Measurements from ENCODE around the gene NYAP1. TPM values are rescaled to one million over a fixed set of nuclear protein-coding genes. Genes with fewer than 3 reads are reported as not detected.
"Not testable (repeated sequence)": the region's sequence is repeated elsewhere in the genome, so short reads cannot be mapped to it uniquely, and the experiment has no call there.

The NYAP1 gene
- total RNA-seq, 4 donors from 2014 or later = 1.7 to 3.2 (median 1.9) TPM

GRCh38 chr7:100443096-100443840 lies 40.5 kb upstream of the NYAP1 start:
- Histone ChIP-seq H3K4me1 (peaks cover 0 to 22% (median 18%) of the 10 kb centered on the region in 4 donors), H3K4me3 (no peak overlapping the region), H3K27ac (replicated peaks in 1 of 4) (peak overlapping the region in 3 of 4 donors; percentile 53 to 73 (median 54)), H3K9me3 (no peaks in the 10 kb centered on the region), H3K36me3 (no peaks in the 10 kb centered on the region), H3K27me3 (no peaks in the 10 kb centered on the region)
- no peak for DNase-seq (ENCODE audit: extremely low spot score)
- WGBS = 94% methylated on average over 9 of the region's 9 CpGs
- intact Hi-C loops (cut with DNase I) = no loop called here
- TF ChIP-seq POLR2A (IDR thresholded peaks at IDR 0.05; ENCODE audit: low read depth) = no peak
- TF ChIP-seq POLR2AphosphoS5 (IDR thresholded peaks at IDR 0.05) = no peak
- TF ChIP-seq, protein P1, sequence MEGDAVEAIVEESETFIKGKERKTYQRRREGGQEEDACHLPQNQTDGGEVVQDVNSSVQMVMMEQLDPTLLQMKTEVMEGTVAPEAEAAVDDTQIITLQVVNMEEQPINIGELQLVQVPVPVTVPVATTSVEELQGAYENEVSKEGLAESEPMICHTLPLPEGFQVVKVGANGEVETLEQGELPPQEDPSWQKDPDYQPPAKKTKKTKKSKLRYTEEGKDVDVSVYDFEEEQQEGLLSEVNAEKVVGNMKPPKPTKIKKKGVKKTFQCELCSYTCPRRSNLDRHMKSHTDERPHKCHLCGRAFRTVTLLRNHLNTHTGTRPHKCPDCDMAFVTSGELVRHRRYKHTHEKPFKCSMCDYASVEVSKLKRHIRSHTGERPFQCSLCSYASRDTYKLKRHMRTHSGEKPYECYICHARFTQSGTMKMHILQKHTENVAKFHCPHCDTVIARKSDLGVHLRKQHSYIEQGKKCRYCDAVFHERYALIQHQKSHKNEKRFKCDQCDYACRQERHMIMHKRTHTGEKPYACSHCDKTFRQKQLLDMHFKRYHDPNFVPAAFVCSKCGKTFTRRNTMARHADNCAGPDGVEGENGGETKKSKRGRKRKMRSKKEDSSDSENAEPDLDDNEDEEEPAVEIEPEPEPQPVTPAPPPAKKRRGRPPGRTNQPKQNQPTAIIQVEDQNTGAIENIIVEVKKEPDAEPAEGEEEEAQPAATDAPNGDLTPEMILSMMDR (IDR thresholded peaks at IDR 0.05) = no peak
- no peak for TF ChIP-seq EP300 (IDR thresholded peaks at IDR 0.05)

DNA sequence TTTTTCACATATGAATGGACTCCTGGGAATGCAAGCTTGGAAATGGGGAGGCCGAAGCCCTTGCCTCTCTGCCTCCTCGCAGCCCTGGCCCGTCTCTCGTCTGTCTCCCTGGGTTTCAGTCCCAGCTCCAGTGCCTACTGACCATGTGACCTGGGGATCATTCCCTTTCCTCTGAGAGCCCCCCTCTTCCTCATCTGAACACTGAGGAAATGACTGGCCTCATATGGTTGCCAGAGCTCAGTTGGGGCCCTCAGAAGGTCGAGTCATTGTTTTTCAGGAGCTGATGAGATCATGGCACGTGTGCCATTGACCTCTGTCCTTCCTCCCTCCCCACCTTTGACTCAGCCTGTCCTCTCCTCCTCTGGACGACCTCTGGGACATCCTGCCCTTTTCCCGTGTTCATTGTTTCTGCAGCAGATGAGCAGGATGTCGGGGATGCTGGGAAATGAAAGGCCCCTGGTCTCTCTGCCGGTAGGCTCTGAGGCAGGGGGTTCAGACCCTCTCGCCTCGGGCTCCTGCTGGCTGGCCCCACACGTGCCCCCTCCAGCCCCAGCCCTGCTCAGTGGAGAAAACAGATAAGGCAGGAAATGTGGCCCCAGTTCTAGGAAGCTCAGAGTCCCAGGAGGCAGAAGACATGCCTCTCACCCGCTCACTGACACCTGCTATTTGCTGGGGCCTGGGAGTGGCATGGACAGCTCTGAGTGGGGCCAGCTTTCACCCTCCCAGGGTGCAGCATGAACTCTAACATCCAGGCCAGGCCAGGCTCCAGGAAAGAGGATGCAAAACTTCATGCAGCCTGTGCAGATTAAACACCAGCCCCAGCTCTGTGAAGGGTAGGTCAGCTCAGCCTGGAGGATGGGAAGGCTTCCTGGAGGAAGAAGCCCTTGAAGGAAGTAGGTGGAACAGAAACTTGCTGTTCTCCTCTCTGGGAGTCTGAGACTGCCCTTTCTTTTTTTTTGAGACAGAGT lies 39.1 kb upstream of the NYAP1 start:
- H3K27ac ChIP-seq (replicated peaks in 1 of 4) = peak overlapping the region; percentile 51 to 73 (median 54)
- no peak for DNase-seq (ENCODE audit: extremely low spot score)
- H3K4me3 ChIP-seq = no peak overlapping the region
- no peaks in the 10 kb centered on the region for H3K36me3 ChIP-seq
- intact Hi-C loops (cut with DNase I) = no loop called here
- TF ChIP-seq POLR2AphosphoS5 (IDR thresholded peaks at IDR 0.05) (peak; percentile 47 to 50), EP300 (IDR thresholded peaks at IDR 0.05) (no peak), POLR2A (IDR thresholded peaks at IDR 0.05; ENCODE audit: low read depth) (no peak)
- TF ChIP-seq, protein P1 (IDR thresholded peaks at IDR 0.05) = no peak
- WGBS = 32% methylated on average over 14 of the region's 14 CpGs
- no peaks in the 10 kb centered on the region for H3K27me3 ChIP-seq
- H3K9me3 ChIP-seq = no peaks in the 10 kb centered on the region
- H3K4me1 ChIP-seq = peaks cover 6 to 25% (median 20%) of the 10 kb centered on the region in 4 donors

DNA sequence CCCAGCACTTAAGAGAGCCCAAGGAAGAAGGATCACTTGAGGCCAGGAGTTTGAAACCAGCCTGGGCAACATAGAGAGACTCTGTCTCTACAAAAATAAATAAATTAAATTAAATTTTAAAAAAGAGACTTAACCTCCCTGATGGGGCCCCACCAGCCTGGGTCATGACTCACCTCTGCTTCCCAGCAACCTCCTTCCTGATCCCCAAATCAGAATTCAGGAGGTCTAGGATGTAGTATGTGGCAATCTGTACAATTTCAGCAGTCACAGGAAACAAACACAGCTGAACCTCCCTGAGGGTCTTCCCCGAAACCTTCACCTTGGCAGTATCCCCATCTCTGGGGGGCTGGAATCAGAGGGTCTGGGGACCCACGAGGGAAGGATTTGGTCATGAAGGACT lies 37.7 kb upstream of the NYAP1 start:
- no peak overlapping the region for H3K4me3 ChIP-seq

DNA sequence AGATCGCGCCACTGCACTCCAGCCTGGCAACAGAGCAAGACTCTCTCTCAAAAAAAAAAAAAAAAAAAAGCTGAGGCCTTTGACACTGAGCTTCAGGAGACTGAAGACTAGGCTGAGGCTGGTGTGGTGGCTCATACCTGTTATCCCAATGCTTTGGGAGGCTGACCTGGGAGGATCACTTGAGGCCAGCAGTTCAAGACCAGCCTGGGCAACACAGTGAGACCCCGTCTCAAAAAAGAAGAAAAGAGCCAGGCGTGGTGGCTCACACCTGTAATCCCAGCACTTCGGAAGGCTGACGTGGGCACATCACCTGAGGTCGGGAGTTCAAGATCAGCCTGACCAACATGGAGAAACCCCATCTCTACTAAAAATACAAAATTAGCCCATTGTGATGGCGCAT lies 36.4 kb upstream of the NYAP1 start:
- WGBS = 91% methylated on average over 8 of the region's 8 CpGs
- intact Hi-C loops (cut with DNase I) = not testable (repeated sequence)

More for the DNA sequence above, 37.7 kb upstream of the NYAP1 start:
- no peaks in the 10 kb centered on the region for H3K27me3 ChIP-seq
- no peaks in the 10 kb centered on the region for H3K36me3 ChIP-seq
- intact Hi-C loops (cut with DNase I) = no loop called here
- TF ChIP-seq, protein P1 (IDR thresholded peaks at IDR 0.05) = no peak
- TF ChIP-seq POLR2AphosphoS5 (IDR thresholded peaks at IDR 0.05) (no peak), POLR2A (IDR thresholded peaks at IDR 0.05; ENCODE audit: low read depth) (no peak), EP300 (IDR thresholded peaks at IDR 0.05) (no peak)
- WGBS = 67% methylated on average over 1 of the region's 2 CpGs
- DNase-seq (ENCODE audit: extremely low spot score) = no peak
- H3K4me1 ChIP-seq = peaks cover 20 to 39% (median 29%) of the 10 kb centered on the region in 4 donors
- H3K27ac ChIP-seq (replicated peaks in 1 of 4) = peak overlapping the region in 2 of 4 donors; percentile 35 to 51
- H3K9me3 ChIP-seq = no peaks in the 10 kb centered on the region

More for the DNA sequence above, 36.4 kb upstream of the NYAP1 start:
- not testable (repeated sequence) for H3K4me3 ChIP-seq; H3K27me3 ChIP-seq; H3K9me3 ChIP-seq; H3K27ac ChIP-seq (replicated peaks in 1 of 4); H3K36me3 ChIP-seq; DNase-seq (ENCODE audit: extremely low spot score)
- H3K4me1 ChIP-seq = peaks cover 21 to 41% (median 29%) of the 10 kb centered on the region in 4 donors
